AG08396 (cell line): ENCODE results near the gene HGS.
"Not testable (repeated sequence)": the region's sequence is repeated elsewhere in the genome, so short reads cannot be mapped to it uniquely, and the experiment has no call there.

Source experiments
- DNase-seq: peaks from one replicate; pipeline ENCODE4 v3.0.0; 2012; ENCODE audit warnings: low spot score, mixed read lengths

Gene HGS

GRCh38 chr17:81717049-81717765 is 33.4 kb downstream of the HGS start:
- no peak for DNase-seq

- no peak for DNase-seq
Measured at GRCh38 chr17:81717766-81718089, 33.9 kb downstream of the HGS start.

DNA sequence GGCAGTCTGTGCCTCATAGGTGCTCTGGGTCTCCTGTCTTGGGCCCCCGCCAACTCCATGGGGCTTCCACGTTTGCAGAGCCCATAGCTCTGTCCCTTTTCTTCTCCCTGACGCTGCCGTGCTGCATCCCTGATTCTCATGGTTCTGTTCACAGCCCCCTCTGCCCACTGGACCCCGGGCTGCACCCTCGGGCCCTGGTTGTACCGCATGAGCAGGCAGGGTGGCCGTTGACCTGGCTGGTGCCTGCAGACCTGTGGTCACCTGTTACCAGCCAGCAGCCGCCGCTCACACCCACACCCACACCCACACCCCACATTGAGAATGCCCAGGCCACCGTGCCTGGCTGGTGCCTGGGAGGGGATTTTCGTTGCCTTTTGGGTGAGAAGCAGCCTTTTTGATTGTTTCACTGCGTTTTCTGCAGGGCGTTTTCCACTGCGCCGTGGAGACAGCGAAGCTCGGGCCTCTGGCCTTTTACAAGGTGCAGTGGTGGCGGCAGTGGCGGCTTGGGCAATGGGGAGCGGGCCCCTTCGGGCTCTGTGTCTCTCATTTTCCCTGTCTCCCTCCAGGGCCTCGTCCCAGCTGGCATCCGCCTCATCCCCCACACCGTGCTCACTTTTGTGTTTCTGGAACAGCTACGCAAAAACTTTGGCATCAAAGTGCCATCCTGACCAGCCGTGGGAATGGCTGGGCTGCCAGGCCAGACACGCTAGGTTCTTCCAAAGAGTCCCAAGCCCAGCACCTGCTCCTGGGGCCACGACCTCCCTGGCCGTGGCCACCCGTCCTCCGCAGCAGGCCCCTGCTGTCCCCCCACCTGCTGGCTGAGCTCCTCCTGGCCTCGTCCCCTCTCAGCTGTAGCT is 35.8 kb downstream of the HGS start:
- DNase-seq: no peak

GRCh38 chr17:81720267-81721071 is 36.7 kb downstream of the HGS start:
- no peak for DNase-seq

DNA sequence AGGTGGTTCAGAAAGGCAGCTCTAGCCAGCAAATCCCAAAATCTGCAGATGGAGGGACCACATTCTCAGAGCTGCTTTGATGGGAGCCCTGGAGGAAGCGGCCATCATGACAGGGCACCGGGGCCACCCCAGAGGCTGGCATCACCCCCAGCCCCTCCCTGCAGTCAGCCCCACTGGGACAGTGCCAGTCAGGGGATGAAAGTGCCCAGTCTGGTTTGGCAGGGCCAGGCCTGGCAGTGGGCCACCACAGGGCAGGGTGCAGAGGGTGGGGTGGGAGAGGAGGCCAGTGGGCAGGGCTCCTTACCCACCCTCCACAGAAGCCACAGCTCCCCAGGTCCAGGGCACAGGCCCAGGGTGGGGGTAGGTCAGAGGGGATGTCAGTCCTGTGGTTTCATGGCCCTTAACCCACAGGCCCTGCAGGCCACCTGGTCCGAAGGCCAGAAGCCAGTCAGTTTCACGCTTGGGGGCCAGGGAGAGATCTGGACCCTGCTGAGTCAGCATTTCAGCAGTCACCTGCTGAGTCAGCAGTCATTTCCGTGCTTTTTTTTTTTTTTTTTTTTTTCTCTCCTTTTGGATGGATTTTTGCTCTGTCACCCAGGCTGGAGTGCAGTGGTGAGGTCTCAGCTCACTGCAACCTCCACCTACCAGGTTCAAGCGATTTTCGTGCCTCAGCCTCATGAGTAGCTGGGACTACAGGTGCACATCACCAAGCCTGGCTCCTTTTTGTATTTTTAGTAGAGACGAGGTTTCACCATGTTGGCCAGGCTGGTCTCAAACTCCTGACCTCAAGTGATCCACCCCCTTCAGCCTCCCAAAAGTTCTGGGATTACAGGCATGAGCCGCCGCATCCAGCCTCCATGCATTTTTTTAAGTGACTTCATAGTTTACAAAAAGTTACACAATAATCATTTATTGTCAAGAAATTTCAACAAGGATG is 38.6 kb downstream of the HGS start:
- DNase-seq: no peak

GRCh38 chr17:81723651-81724209 is 39.9 kb downstream of the HGS start:
- DNase-seq: no peak

- DNase-seq: no peak
Measured at GRCh38 chr17:81725439-81725838, 41.6 kb downstream of the HGS start.

DNA sequence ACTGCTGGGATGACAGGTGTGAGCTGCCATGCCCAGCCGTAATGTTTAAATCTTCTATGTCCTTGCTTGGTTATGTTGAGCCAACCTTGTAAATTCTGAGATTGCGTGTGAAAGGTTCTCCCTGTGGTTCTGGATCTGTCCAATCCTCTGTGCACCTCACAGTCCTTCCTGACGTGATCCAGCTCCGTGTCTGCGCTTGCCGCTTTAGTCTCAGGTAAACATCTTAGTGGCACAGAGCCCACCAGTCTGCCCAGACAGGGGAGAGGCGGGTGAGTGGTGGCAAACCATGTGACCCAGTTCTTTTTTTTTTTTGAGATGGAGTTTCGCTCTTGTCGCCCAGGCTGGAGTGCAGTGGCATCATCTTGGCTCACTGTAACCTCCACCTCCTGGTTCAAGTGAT is 42.2 kb downstream of the HGS start:
- DNase-seq: no peak

DNA sequence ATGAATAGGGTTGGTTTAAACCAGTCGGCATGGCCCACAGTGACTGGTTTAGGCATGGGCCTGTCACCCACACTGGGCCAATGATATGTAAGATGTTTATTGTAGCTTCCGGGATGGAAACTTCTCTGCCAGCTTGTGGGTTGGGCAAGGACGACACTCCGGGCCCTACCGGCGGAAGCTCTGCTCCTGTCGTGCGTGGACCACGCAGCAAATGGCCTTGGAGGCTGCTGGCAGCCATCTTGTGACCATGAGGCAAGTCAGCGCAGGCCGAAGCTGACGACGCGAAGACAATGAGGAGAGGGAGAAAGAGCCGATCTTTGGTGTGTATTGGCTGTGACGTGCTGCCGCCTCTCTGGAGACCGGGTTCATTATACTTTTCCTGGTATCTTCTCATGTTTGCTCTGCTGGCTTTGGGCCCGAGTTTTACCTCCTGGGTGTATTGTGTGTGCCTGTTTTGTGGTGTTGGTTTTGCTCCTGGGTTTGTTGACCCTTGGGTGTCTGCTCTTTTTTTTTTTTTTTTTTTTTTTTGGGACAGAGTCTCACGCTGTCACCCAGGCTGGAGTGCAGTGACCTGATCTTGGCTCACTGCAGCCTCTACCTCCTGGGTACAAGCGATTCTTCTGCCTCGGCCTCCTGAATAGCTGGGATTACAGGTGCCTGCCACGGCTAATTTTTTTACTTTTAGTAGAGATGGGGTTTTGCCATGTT is 43.7 kb downstream of the HGS start:
- no peak for DNase-seq

GRCh38 chr17:81733507-81734404 is 49.9 kb downstream of the HGS start:
- peak; percentile 97 for DNase-seq

DNA sequence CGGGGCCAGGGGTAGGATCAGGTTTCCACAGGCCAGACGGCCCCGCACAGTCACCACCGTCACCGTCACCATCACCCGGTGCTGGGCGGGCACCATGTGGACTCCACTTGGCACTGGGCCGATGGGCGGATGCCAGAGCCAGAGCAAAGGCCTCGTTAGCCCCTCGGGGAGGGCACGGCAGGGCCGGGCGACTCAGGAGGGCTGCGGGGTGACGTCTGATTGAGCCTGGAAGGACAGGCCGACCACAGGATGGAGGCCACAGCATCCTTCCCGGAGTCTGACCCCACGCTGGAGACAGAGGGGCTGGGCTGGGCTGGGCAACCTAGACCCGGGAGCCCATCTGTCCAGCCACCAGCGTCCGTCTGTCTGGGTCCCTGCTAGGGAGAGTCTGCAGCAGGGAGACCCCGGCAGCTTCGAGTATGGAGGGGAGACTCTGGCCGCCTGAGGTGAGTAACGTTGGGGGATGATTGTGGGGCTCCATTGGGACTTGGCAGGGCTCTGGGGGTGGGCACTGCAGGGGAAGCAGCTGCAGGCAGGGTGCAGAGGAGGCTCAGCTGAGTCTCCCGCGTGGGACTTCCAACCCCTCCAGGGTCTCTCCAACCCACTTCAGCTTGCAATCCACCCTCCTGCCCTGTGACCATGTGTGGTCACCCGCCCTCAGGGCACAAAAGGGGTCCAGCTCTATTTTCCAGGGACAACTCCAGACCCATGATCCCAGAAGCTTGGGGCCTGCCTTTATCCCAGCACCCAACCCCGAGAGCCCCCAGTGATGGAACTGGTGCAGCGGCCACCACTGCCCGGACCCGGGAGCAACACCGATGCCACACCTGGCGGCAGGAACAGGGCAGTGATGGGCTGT is 50.8 kb downstream of the HGS start:
- DNase-seq: no peak

- DNase-seq: peak; percentile 71
Measured at GRCh38 chr17:81735264-81736102, 51.7 kb downstream of the HGS start.

DNA sequence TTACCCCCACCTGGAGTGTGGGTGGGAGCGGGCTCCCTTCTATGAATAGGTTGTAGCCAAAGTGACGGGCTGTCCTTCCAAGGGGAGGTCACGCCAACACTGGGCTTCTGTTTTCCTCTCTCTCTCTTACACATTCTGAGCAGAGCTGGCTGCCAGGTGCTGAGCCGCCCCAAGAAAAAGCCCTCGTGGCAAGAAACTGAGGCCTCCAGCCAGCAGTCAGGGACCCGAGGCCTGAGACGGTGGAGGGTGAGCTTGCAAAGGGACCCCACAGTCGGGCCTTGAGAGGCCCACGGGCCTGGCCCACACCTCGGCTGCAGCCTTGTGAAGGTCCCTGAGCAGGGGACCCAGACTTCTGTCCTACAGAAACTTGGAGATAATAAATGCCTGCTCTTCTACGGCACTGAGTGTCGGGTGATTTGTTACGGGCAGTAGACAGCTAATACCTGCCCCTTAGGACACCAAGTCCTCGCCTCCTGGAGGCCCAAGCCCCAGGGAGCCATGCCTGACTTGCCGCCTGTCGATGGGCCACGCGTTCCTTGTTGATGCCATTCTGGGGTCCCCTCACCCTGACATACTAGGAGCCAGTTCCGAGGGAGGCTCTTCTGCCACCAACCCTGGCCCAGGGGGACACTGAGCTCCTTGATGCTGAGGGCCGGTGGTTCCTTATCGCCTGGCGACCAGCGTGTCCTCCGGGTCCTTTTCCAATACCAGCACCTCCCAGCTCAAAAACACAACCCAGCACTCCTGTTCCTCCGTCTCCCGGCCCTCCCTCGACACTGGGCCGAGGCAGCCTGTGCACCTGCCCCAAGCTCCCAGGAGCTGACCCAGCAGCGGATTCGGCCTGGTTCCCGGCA is 54.4 kb downstream of the HGS start:
- no peak for DNase-seq

GRCh38 chr17:81738801-81739393 is 55.1 kb downstream of the HGS start:
- no peak for DNase-seq

DNA sequence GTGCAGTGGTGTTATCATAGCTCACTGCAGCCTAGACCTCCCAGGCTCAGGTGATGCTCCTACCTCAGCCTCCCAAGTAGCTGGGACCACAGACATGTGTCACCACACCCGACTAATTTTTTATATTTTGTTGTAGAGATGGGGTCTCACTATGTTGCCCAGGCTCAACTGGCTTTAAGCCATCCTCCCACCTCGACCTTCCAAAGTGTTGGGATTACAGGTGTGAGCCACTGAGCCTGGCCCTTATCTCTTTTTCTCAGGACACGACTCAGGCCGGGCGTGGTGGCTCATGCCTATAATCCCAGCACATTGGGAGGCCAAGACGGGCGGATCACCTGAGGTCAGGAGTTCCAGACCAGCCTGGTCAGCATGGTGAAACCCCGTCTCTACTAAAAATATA is 55.8 kb downstream of the HGS start:
- not testable (repeated sequence) for DNase-seq

GRCh38 chr17:81740395-81740961 is 56.7 kb downstream of the HGS start:
- DNase-seq: no peak
